HG02678 (cell line): ENCODE results near the gene FAM171A1.
"Not testable (repeated sequence)": the region's sequence is repeated elsewhere in the genome, so short reads cannot be mapped to it uniquely, and the experiment has no call there.

Source experiments
- ATAC-seq: cut with Tn5 transposase; IDR thresholded peaks from one replicate; pipeline ENCODE4 v1.9.1; 2021; ENCODE audit warnings: mild to moderate bottlenecking, moderate library complexity; ENCODE audit not compliant: unreplicated experiment

Gene FAM171A1

GRCh38 chr10:15370856-15371701, at the start of gene FAM171A1:
TSS of gene FAM171A1 (minus strand) at chr10:15371289. CDS start at chr10:15371052, 237 bp downstream.
- ATAC-seq: peak; percentile 68

DNA sequence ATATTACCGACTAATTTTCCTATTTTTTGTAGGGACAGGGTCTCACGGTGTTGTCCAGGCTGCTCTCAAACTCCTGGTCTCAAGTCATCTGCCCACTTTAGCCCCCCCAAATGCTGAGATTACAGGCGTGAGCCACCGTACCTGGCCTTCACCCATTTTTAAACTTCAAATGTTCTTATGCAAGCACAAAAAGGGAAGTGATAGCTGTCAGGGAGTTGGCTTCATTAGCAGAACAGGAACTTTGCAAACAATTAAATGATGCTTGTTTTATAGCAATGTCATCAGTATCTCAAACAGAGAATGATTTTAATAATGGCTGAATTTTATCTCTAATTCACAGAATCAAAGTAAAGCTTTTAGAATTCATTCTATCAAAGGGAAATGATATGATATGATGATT, 49.8 kb upstream of the FAM171A1 start:
- ATAC-seq: no peak

GRCh38 chr10:15419279-15419874, 48.3 kb upstream of the FAM171A1 start:
- ATAC-seq: no peak

- ATAC-seq: no peak
Measured at GRCh38 chr10:15416034-15416433, 44.9 kb upstream of the FAM171A1 start.

DNA sequence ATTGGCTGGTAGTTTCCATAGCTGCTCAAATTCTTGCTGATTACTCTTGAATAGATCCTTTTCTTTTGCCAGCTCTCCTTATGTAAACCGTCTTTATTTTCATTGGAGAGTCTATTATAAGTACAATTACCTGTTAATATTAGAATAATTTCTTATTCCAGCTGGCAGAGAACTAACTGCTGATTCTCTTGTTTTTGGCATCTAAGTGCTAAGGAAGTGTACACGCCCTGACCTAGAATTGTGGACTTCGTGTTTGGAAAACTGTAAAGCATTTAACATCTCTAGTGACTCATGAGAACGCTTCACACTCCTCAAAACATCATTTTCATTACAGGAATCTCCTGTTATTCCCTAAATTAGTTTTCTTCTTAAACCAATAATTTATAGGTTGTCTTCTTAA, 39.9 kb upstream of the FAM171A1 start:
- no peak for ATAC-seq

DNA sequence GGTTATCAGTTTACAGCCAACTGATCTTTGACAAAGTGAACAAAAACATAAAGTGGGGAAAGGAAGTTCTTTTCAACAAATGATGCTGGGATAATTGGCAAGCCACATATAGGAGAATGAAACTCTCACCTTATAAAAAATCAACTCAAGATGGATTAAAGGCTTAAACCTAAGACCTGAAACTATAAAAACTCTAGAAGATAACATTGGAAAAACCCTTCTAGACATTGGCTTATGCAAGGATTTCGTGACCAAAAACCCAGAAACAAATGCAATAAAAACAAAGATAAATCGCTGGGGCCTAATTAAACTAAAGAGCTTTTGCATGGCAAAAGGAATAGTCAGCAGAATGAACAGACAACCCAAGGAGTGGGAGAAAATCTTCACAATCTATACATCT, 38.3 kb upstream of the FAM171A1 start:
- ATAC-seq: not testable (repeated sequence)

DNA sequence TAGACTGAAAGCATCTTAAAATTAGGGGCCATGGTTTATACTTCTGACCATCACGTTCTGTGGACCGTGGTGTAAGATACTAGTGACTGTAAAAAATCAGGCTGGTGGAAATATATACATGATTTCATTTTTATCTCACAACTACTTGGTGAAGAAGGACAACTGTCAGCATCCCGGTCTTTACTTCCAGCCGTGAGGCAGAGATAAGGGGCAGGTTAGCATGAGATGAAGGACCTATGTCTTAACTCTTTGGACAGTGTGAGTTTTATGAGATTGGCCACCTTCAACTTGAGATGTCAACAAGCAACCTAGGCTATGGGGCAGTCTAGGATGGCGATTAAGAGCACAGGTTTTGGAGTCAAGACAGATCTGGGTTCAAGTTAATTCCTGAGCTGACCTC, 37.5 kb upstream of the FAM171A1 start:
- no peak for ATAC-seq

GRCh38 chr10:15405319-15405718, 34.2 kb upstream of the FAM171A1 start:
- no peak for ATAC-seq

DNA sequence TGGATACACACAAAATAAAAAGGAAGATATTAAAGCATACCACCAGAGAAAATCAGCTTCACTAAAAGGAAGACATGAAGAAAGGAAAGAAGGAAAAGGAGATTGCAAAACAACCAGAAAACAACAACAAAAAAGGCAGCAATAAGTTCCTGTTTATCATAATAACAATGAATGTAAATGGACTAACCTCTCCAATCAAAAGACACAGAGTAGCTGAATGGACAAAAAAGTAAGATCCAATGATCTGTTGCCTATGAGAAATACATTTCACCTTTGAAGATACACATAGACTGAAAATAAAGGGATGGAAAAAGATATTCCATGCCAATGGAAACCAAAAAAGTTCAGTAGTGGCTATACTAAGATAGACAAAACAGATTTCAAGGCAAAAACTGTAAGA, 30.3 kb upstream of the FAM171A1 start:
- no peak for ATAC-seq

GRCh38 chr10:15400461-15400860, 29.4 kb upstream of the FAM171A1 start:
- ATAC-seq: not testable (repeated sequence)

GRCh38 chr10:15399060-15399661, 28.1 kb upstream of the FAM171A1 start:
- ATAC-seq: no peak

- ATAC-seq: no peak
Measured at GRCh38 chr10:15395935-15396334, 24.8 kb upstream of the FAM171A1 start.

DNA sequence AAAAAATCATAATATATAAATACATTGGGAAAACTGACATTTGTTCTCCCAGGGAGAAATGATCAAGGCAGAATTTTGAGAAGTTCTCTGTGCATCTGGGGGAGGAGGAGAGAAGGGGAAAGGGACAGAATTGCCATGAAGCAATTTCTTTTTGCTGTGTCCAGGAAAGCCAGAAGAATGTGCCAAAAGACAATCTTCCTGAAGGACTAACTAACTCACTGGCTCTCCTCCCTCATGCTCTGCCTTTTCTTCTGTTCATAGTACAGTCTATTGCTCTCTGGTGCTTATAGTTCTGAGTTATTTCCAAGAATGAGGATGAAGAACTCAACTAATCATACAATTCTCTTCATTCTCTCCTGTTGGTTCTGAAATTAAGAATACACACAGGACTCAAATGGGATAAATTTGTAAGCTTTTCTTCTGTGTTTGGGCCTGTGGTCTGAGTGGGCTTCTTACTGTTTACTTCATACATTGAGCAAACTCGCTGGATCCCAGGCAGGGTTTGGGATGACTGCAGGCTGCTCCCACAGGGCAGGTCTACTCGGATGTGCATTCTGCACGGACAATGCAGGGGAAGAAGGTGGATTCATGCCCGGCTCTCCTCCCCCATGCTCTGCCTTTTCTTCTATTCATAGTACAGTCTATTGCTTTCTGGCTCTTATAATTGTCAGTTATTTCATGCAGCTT, 22.2 kb upstream of the FAM171A1 start:
- no peak for ATAC-seq

GRCh38 chr10:15391491-15391890, 20.4 kb upstream of the FAM171A1 start:
- ATAC-seq: no peak

DNA sequence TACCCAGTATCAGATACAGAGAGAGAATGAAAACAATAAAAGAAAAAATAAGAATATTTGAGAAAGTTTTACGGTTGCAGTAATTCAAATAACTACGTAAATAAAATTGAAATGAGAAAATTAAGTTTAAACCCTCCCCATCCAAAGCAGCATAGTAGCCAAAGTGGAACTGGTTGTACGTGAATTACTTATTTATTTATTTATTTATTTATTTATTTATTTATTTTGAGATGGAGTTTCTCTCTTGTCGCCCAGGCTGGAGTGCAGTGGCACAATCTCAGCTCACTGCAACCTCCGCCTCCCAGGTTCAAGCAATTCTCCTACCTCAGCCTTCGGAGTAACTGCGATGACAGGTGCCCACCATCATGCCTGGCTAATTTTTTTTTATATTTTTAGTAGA, 17.1 kb upstream of the FAM171A1 start:
- not testable (repeated sequence) for ATAC-seq

DNA sequence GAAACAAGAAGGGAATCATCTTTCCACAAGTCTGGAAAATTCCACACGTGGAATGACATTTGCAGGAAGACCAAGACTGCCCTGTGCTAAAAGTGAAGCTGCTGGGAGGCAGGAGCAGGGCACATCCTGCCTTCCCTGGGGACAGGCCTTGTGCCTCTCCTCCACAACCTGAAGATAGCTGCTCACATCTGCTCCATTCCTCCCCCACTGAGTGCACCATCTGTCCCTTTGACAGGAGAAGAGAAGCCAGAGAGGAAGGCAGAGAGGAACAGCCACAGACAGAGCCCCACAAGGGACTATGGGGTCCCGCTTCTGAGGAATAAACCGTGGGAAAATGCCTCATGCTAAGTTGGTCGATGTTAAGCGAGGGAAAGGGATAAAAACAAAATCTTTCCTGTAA, 15.9 kb upstream of the FAM171A1 start:
- ATAC-seq: no peak

DNA sequence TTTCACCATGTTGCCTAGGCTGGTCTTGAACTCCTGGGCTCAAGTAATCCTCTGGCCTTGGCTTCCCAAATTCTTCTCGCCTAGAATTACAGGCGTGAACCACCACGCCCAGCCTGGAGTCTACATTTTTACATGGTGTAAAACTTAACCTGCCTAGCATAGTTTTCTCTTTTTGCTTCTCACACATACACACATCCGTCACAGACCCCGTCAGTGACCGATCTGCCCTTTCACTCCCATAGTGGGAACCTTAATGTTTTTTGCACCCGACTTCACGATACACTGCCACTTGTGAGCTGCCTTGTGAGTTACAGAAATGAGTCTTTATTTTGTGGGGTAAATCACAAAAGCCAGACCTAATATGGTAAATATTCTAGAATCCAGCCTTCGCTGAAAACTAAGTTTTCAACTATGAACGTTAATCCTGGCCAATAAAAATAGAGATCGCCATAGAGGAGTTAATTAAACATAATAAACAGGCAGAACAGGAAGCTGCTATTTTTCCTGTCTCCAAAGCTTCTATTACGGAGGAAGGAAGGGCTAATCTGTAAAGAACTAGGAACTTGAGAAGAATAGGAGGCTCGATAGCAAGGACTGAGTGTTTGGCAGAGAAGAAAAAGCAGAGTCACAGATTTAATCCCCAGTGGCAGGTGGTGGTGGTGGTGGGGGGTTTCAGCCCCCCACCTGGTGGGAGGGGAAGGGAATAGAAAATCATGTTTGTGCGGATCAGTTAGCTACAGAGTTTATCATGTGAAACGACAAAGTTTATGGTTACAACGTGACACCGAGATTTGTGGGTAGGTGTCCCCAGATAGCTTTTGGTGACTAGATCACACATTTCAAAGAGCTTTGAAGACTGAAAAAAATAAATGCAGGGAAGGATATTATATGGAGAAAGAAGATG, 14.7 kb upstream of the FAM171A1 start:
- ATAC-seq: no peak

- ATAC-seq: no peak
Measured at GRCh38 chr10:15381420-15381819, 10.3 kb upstream of the FAM171A1 start.

DNA sequence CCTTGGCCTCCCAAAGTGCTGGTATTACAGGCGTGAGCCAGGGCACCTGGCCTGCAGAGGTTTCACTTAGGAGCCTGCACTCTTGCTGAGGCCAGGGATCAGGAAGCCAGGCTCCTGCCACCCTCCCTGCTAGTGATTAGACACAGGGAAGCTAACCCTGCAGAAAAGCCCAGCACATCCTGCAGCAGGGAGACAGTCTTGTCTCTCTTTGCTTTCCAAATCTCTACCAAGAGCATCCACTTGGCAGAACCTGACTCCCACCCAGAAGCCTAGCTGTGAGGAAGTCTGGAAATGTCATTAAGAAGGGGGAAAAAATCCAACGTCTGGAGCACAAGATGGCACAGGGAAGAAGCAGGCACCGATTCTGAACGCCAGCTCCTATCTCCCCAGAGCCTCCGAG, 8.0 kb upstream of the FAM171A1 start:
- ATAC-seq: no peak

- no peak for ATAC-seq
Measured at GRCh38 chr10:15378569-15378968, 7.5 kb upstream of the FAM171A1 start.
